AG20443 (cell line): Measurements from ENCODE around the gene ZIC2.

ENCODE experiments used
- DNase-seq: peaks from one replicate; pipeline ENCODE4 v3.0.0; 2012; ENCODE audit warnings: low spot score, mixed read lengths

Gene ZIC2

GRCh38 chr13:99986741-99987140 lies 5.2 kb downstream of the ZIC2 start:
- no peak for DNase-seq

GRCh38 chr13:99987154-99988019 lies 5.8 kb downstream of the ZIC2 start:
- no peak for DNase-seq

DNA sequence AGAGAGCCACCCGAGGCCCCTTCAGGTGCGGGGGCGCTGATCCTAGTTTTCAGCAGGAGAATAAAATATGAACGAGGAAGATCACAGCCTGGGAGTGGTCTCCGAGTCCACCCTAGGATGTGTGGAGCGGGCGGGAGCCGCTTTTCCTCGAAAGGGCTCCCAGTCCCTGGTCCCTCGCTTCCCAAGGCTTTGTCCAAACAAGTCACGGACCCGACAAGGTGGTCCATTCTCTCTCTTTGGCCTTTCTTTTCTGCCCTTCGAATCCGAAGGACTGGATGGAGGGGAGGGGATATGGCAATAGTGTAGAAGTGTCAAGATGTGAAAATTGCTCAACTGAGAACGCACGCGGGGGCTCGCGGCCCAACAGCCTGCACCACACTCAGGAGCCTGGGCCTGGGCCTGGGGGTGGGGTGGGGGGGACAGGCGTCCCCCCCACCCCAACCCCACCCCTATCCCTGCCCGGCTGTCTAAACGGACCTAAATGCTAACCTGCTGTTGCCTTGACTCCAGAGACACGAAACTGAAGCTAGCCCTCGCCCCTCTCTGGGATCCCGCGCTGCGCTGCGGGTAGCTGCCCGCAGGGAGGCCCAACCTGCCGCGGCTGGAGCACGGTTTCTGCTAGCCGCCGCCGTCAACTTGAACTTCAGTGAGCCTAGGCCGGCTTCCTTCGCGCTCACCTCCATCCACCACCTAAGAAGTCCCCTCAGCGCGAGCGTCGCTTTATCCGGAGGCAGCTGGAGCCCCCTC lies 7.1 kb downstream of the ZIC2 start:
- no peak for DNase-seq

- no peak for DNase-seq
These were observed 7.9 kb downstream of the ZIC2 start for GRCh38 chr13:99989276-99990125.

- DNase-seq = no peak
These were observed 8.8 kb downstream of the ZIC2 start for GRCh38 chr13:99990126-99990977.

- DNase-seq = no peak
These were observed 9.6 kb downstream of the ZIC2 start for GRCh38 chr13:99991013-99991827.

GRCh38 chr13:99991828-99992775 lies 10.5 kb downstream of the ZIC2 start:
- DNase-seq = no peak

- DNase-seq = no peak
These were observed 11.4 kb downstream of the ZIC2 start for GRCh38 chr13:99992949-99993351.

DNA sequence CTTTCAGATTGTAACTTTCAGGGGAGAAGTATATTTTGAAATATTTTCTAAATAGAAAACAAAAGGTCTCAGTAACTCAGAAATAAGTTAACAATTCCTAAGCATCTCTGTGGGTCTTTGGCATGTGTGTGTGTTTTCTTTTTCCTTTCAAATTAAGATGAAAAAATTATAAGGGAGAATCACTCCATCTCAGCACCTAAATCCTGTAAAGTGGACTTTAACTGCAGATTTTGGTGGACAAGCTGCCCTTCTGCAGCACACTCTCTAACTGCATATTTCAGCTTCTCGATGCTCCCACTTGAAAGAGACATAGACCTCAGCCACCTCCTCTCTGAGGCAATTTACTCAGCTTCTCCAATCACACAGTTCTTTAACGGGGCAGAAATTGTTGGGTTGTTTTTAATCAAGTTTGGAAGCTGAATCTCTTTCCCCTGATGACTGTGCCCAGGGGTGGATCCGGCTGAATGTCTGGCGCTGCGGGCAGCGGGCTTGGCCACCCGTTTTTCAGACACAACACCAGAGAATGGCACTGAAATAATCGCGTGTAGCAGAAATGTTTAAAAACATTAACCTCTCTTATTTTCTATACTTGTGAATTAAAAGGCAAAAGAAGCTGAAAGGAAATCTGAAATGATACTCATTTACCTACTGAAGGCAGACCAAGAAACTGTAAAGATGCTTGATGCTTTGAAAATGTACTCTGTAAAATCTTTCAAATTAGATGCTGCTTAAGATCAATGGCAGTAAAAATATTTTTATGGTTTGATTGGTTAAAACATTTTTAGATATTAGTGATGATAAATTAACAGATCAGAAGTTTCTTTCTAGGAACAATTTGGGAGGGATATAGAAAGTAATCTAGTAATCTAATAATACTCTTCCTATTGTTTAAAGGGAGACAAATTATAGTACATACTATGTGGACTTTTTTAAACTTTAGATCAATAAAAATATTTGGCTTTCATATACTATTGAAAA lies 12.4 kb downstream of the ZIC2 start:
- DNase-seq = no peak

- no peak for DNase-seq
These were observed 13.0 kb downstream of the ZIC2 start for GRCh38 chr13:99994638-99995020.

GRCh38 chr13:99995104-99995588 lies 13.6 kb downstream of the ZIC2 start:
- DNase-seq = no peak

GRCh38 chr13:99995589-99996380 lies 14.2 kb downstream of the ZIC2 start:
- no peak for DNase-seq

GRCh38 chr13:99996381-99996973 lies 14.9 kb downstream of the ZIC2 start:
- no peak for DNase-seq

GRCh38 chr13:99997702-99998214 lies 16.2 kb downstream of the ZIC2 start:
- DNase-seq = no peak

DNA sequence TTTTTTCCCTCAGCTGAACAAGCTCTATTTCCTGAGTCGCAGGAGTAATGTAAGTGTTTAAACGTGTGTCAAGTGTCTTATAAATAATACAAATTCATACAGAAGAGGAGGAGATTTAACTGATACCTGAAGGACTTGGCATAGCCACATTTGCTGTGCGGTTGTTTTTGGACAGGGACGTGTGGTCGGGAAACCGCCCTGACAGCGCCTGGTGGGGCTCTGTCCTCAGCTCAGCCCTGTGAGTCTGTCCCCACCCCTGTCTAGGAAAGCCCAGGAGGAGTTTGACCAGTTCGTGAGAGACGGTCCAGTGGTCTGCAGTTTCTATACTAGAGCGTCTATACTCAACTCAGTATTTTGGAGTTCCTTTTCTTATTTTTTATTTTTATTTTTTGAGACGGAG lies 16.7 kb downstream of the ZIC2 start:
- no peak for DNase-seq

- no peak for DNase-seq
These were observed 33.0 kb downstream of the ZIC2 start for GRCh38 chr13:100014621-100015020.
